ENCODE measurements around the gene ZNF555. TPM values are rescaled to one million over a fixed set of nuclear protein-coding genes. Genes with fewer than 3 reads are reported as not detected.

The ZNF555 gene
- total and polyA plus RNA-seq, 2 donors (not counting 1 experiment from before 2014, with no cell fraction given), result 5.0 to 5.9 TPM

- Histone ChIP-seq H3K4me3 (replicated peaks in 1 of 4; ENCODE audit: control extremely low read depth in 1 of 4, insufficient read depth in 1 of 4, low read depth in 3 of 4, low read length in 4 of 4) (no peak overlapping the region), H3K9ac (ENCODE audit: insufficient read depth, low read length) (no peak overlapping the region), H3K27me3 (ENCODE audit: control insufficient read depth, insufficient read depth, low read length) (no peaks in the 10 kb centered on the region), H2AFZ (ENCODE audit: low read length) (no peak overlapping the region), H3K9me3 (ENCODE audit: control insufficient read depth, insufficient read depth, low read depth, low read length) (no peaks in the 10 kb centered on the region), H4K20me1 (ENCODE audit: control insufficient read depth, extremely low read depth, insufficient read depth, low read length) (no peaks in the 10 kb centered on the region), H3K4me2 (ENCODE audit: extremely low read depth, insufficient read depth, low read length) (no peak overlapping the region), H3K4me1 (ENCODE audit: control insufficient read depth, extremely low read depth, insufficient read depth, low read length) (no peaks in the 10 kb centered on the region), H3K27ac (ENCODE audit: insufficient read depth, low read length) (no peak overlapping the region), H3K36me3 (ENCODE audit: control insufficient read depth, insufficient read depth, low read length) (peaks cover 28% of the 10 kb centered on the region), H3K79me2 (ENCODE audit: control insufficient read depth, insufficient read depth, low read length) (no peaks in the 10 kb centered on the region)
- DNase-seq (ENCODE audit: low read depth in 2 of 2), result no peak
- TF ChIP-seq EZH2 (IDR thresholded peaks at IDR 0.05; ENCODE audit: low read length, missing control alignments), result no peak
- no peak for TF ChIP-seq CTCF (conservative IDR thresholded peaks at IDR 0.05 in 1 of 2, IDR thresholded peaks at IDR 0.05 in 1 of 2; ENCODE audit: low read depth in 1 of 2, low read length in 2 of 2)
These were observed 44.5 kb upstream of the ZNF555 start for GRCh38 chr19:2796659-2797266.

GRCh38 chr19:2797280-2797679 lies 44.0 kb upstream of the ZNF555 start:
- no peak overlapping the region for H3K27ac ChIP-seq (ENCODE audit: insufficient read depth, low read length)
- H3K4me1 ChIP-seq (ENCODE audit: control insufficient read depth, extremely low read depth, insufficient read depth, low read length), result no peaks in the 10 kb centered on the region
- H3K9ac ChIP-seq (ENCODE audit: insufficient read depth, low read length), result no peak overlapping the region
- H2AFZ ChIP-seq (ENCODE audit: low read length), result no peak overlapping the region
- H4K20me1 ChIP-seq (ENCODE audit: control insufficient read depth, extremely low read depth, insufficient read depth, low read length), result no peaks in the 10 kb centered on the region
- peaks cover 27% of the 10 kb centered on the region for H3K36me3 ChIP-seq (ENCODE audit: control insufficient read depth, insufficient read depth, low read length)
- DNase-seq (ENCODE audit: low read depth in 2 of 2), result no peak
- TF ChIP-seq CTCF (conservative IDR thresholded peaks at IDR 0.05 in 1 of 2, IDR thresholded peaks at IDR 0.05 in 1 of 2; ENCODE audit: low read depth in 1 of 2, low read length in 2 of 2) (no peak), EZH2 (IDR thresholded peaks at IDR 0.05; ENCODE audit: low read length, missing control alignments) (no peak)
- no peaks in the 10 kb centered on the region for H3K9me3 ChIP-seq (ENCODE audit: control insufficient read depth, insufficient read depth, low read depth, low read length)
- H3K4me2 ChIP-seq (ENCODE audit: extremely low read depth, insufficient read depth, low read length), result no peak overlapping the region
- H3K27me3 ChIP-seq (ENCODE audit: control insufficient read depth, insufficient read depth, low read length), result no peaks in the 10 kb centered on the region
- H3K79me2 ChIP-seq (ENCODE audit: control insufficient read depth, insufficient read depth, low read length), result no peaks in the 10 kb centered on the region
- H3K4me3 ChIP-seq (replicated peaks in 1 of 4; ENCODE audit: control extremely low read depth in 1 of 4, insufficient read depth in 1 of 4, low read depth in 3 of 4, low read length in 4 of 4), result no peak overlapping the region

- no peaks in the 10 kb centered on the region for H3K9me3 ChIP-seq (ENCODE audit: control insufficient read depth, insufficient read depth, low read depth, low read length)
- no peaks in the 10 kb centered on the region for H3K79me2 ChIP-seq (ENCODE audit: control insufficient read depth, insufficient read depth, low read length)
- peaks cover 30% of the 10 kb centered on the region for H3K36me3 ChIP-seq (ENCODE audit: control insufficient read depth, insufficient read depth, low read length)
- H3K4me2 ChIP-seq (ENCODE audit: extremely low read depth, insufficient read depth, low read length), result no peak overlapping the region
- H2AFZ ChIP-seq (ENCODE audit: low read length), result no peak overlapping the region
- H3K4me1 ChIP-seq (ENCODE audit: control insufficient read depth, extremely low read depth, insufficient read depth, low read length), result no peaks in the 10 kb centered on the region
- no peak for TF ChIP-seq CTCF (conservative IDR thresholded peaks at IDR 0.05 in 1 of 2, IDR thresholded peaks at IDR 0.05 in 1 of 2; ENCODE audit: low read depth in 1 of 2, low read length in 2 of 2)
- no peak for TF ChIP-seq EZH2 (IDR thresholded peaks at IDR 0.05; ENCODE audit: low read length, missing control alignments)
- no peaks in the 10 kb centered on the region for H4K20me1 ChIP-seq (ENCODE audit: control insufficient read depth, extremely low read depth, insufficient read depth, low read length)
- H3K4me3 ChIP-seq (replicated peaks in 1 of 4; ENCODE audit: control extremely low read depth in 1 of 4, insufficient read depth in 1 of 4, low read depth in 3 of 4, low read length in 4 of 4), result no peak overlapping the region
- no peaks in the 10 kb centered on the region for H3K27me3 ChIP-seq (ENCODE audit: control insufficient read depth, insufficient read depth, low read length)
- H3K9ac ChIP-seq (ENCODE audit: insufficient read depth, low read length), result no peak overlapping the region
- DNase-seq (ENCODE audit: low read depth in 2 of 2), result no peak
- H3K27ac ChIP-seq (ENCODE audit: insufficient read depth, low read length), result no peak overlapping the region
These were observed 43.1 kb upstream of the ZNF555 start for GRCh38 chr19:2798158-2798685.

All from fibroblast of lung (primary cell).